ENCODE results near the gene GOLGA3.

DNA sequence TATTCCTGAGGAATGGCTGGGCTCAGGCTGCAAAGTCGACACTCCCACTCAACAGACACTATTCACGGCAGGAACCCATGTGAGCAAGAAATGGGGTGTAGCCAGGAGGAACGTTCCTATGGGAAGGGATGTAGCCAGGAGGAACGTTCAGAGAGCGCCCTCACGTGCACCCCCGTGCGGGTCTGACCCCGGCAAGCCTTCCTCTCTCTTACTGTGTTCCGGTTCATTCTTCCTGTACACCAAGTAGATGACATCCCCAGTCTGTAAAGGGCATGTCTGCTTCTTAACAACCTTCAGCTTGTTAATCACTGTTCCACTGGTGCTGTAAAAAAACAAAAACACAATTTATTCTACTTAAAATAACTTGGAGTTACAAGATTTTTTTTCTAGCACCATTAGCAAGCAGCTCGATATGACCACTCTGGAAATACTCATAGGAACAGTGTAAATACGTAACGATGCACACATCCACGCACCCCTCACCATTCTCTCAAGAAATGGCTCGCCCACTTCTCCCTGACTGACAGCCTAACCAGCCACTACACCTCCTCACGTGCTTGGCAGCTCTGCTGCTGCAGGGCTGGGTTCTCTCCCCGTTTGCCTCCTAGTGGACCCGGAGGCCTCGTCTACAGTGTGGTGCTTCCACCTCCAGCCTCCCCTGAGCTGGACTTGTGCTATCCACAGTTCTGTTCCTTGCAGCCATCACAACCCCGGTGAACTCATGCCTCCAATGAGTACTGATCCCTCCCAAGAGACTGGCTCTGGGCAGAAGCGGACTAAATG, 43.6 kb upstream of the GOLGA3 start:
- TF ChIP-seq, protein P1, sequence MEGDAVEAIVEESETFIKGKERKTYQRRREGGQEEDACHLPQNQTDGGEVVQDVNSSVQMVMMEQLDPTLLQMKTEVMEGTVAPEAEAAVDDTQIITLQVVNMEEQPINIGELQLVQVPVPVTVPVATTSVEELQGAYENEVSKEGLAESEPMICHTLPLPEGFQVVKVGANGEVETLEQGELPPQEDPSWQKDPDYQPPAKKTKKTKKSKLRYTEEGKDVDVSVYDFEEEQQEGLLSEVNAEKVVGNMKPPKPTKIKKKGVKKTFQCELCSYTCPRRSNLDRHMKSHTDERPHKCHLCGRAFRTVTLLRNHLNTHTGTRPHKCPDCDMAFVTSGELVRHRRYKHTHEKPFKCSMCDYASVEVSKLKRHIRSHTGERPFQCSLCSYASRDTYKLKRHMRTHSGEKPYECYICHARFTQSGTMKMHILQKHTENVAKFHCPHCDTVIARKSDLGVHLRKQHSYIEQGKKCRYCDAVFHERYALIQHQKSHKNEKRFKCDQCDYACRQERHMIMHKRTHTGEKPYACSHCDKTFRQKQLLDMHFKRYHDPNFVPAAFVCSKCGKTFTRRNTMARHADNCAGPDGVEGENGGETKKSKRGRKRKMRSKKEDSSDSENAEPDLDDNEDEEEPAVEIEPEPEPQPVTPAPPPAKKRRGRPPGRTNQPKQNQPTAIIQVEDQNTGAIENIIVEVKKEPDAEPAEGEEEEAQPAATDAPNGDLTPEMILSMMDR (IDR thresholded peaks at IDR 0.05) = no peak
- no peak for TF ChIP-seq POLR2A (IDR thresholded peaks at IDR 0.05)
